Effector memory CD8-positive, alpha-beta T cell (primary cell): ENCODE measurements around the gene EHF.
"Not testable (repeated sequence)": the region's sequence is repeated elsewhere in the genome, so short reads cannot be mapped to it uniquely, and the experiment has no call there.

Experiments used
- ATAC-seq: fragments of 150-1000 bp; cut with Tn5 transposase; replicated peaks from 2 replicates; pipeline ENCODE4 v1.10.0; 2021; ENCODE audit warnings: mild to moderate bottlenecking, moderate library complexity
- DNase-seq, 3 experiments: peaks; one replicate each; pipeline ENCODE4 v3.0.0; 2021
- H3K27ac Mint-ChIP-seq, 2 donors: one replicate each; pipeline ENCODE4 v1.8.0; 2022; ENCODE audit warnings: mild to moderate bottlenecking in 2 of 2, mixed read lengths in 2 of 2, moderate library complexity in 2 of 2
- H3K27me3 Mint-ChIP-seq, 2 donors: one replicate each; pipeline ENCODE4 v1.8.0; 2022; ENCODE audit warnings: mixed read lengths in 2 of 2
- H3K36me3 Mint-ChIP-seq: one replicate; pipeline ENCODE4 v1.8.0; 2022; ENCODE audit warnings: mild to moderate bottlenecking, moderate library complexity, mixed read lengths; ENCODE audit not compliant: insufficient read depth
- H3K4me1 Mint-ChIP-seq, 2 donors: one replicate each; pipeline ENCODE4 v1.8.0; 2022; ENCODE audit warnings: low read depth in 2 of 2, mixed read lengths in 2 of 2
- H3K4me3 Mint-ChIP-seq, 2 donors: one replicate each; pipeline ENCODE4 v1.8.0; 2022; ENCODE audit warnings: mild to moderate bottlenecking in 2 of 2, mixed read lengths in 2 of 2, moderate library complexity in 2 of 2
- H3K9me3 Mint-ChIP-seq, 2 donors: one replicate each; pipeline ENCODE4 v1.8.0; 2022; ENCODE audit warnings: mixed read lengths in 2 of 2
- total RNA-seq, 9 experiments: gene quantifications; one replicate each; lab custom pipeline; 2026; lab: John Stamatoyannopoulos, UW

The EHF gene
- 0 to 0.03 (median 0) reads per million in 9 experiments for total RNA-seq

DNA sequence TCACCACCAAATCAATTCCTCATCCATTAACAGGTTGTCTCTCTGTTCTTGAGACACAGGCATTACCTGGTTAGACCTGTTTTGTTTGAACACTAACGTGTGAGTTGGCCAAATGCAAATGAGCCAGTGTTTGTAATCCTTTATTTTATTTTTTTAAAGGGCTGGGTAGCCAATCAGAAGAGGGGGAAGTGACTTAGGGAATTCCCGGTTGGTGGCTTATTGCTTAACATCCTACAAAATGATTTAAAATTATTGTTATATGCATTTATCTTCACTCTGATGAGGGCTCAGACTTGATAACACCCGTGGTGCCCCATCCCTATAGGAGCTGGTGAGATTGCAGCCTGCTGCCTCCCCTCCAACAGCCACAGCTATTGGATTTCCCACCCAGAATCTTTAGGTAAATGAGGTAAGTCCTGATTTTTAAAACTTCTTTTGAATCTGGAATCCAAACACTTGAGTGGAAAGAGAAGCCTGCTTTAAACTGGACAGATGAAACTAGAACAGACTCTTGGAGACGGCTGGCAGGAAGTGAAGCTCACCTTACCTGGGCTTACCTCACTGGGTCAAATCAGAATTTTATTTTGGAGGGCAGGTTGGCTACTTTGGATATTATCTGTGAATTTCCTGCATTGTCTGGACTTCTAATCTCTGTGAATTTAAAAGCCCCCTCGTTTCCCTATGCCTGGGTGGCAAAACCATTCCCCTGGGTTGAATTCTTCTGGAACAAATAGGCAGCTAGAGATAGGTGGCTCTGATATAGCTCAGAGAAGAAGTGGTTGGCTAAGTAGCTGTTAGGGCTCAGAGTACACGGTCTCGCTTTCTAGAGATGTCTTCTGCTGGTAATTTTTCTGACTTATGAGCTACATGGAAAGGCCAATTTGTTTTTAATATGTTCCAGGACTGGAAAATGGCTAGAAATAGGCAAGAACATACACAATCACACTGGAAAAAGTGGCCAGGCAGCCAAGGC lies at the start of gene EHF:
Gene EHF (plus strand): TSS at position 274 of the 973 bp plus-strand sequence. CDS start 21,538 bp downstream, outside the sequence.
- DNase-seq = no peak
- H3K27me3 Mint-ChIP-seq = peaks cover 59 to 62% of the 10 kb centered on the region in 2 donors
- H3K4me1 Mint-ChIP-seq = peaks cover 7 to 17% of the 10 kb centered on the region in 2 donors
- H3K36me3 Mint-ChIP-seq = peaks cover 4% of the 10 kb centered on the region
- H3K9me3 Mint-ChIP-seq = no peaks in the 10 kb centered on the region
- H3K27ac Mint-ChIP-seq = no peak within 1 kb of the TSS
- H3K4me3 Mint-ChIP-seq = no peak within 1 kb of the TSS
- no peak for ATAC-seq

DNA sequence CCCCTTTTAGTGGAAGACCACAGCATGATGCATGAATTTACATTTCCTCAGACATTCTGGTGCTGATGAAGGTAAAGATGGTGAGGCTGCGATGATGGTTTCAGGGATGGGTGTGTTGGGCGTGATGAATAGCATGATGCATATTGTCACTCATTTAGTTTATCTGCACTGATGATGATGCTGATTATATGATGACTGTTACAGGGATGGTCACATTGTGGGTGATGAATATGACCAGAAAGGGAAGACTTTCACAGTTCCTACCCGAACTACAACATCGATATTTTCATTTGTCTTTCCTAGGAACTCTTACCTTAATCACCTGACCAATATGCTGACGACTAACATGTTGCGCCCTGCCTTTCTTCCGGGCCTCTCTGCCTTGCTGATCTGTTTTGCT lies 47.4 kb upstream of the EHF start:
- DNase-seq (no peak), ATAC-seq (no peak)
- H3K4me1 Mint-ChIP-seq = no peaks in the 10 kb centered on the region
- no peaks in the 10 kb centered on the region for H3K9me3 Mint-ChIP-seq
- no peaks in the 10 kb centered on the region for H3K36me3 Mint-ChIP-seq
- H3K27ac Mint-ChIP-seq = no peak overlapping the region
- no peak overlapping the region for H3K4me3 Mint-ChIP-seq
- peaks cover 79 to 81% of the 10 kb centered on the region in 2 donors for H3K27me3 Mint-ChIP-seq

DNA sequence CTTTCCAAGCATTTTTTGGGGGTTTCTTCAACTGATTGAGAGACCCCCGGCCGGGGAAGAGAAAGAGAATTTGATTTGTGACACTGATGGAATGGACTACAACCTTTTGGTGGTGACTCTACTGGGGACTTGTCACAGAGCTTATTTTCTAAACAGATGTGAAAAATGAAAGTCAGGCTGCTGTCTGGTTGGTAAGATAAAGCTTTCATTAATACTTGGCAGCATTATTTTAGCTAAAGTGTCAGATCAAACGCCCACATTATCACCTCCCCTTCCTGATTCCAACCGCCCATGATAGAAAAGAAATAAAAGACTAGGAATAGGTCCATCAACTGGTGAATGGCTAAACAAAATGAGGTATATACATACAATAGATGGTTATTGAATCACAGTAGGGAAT lies 45.6 kb upstream of the EHF start:
- no peaks in the 10 kb centered on the region for H3K4me1 Mint-ChIP-seq
- H3K27ac Mint-ChIP-seq = no peak overlapping the region
- no peaks in the 10 kb centered on the region for H3K9me3 Mint-ChIP-seq
- DNase-seq (no peak), ATAC-seq (no peak)
- H3K36me3 Mint-ChIP-seq = no peaks in the 10 kb centered on the region
- H3K4me3 Mint-ChIP-seq = no peak overlapping the region
- H3K27me3 Mint-ChIP-seq = peaks cover 78 to 81% of the 10 kb centered on the region in 2 donors

DNA sequence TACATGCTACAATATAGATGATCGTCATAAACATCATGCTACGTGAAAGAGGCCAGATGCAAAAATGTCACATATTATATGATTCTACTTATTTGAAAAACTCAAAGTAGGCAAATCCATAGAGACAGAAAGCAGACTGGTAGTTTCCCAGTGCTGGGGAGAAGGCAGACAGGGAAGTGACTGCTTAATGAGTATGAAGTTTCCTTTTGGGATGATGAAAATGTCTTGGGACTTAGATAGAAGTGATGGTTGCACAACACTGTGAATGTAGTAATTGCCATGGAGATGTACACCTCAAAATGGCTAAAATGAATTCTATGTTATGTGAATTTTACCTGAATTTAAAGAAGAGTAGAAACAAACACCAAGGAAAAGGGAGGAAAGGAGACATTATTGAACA lies 45.2 kb upstream of the EHF start:
- peaks cover 77 to 81% of the 10 kb centered on the region in 2 donors for H3K27me3 Mint-ChIP-seq
- no peaks in the 10 kb centered on the region for H3K4me1 Mint-ChIP-seq
- H3K4me3 Mint-ChIP-seq = no peak overlapping the region
- no peak for ATAC-seq
- DNase-seq = no peak
- no peak overlapping the region for H3K27ac Mint-ChIP-seq
- H3K9me3 Mint-ChIP-seq = no peaks in the 10 kb centered on the region
- no peaks in the 10 kb centered on the region for H3K36me3 Mint-ChIP-seq

DNA sequence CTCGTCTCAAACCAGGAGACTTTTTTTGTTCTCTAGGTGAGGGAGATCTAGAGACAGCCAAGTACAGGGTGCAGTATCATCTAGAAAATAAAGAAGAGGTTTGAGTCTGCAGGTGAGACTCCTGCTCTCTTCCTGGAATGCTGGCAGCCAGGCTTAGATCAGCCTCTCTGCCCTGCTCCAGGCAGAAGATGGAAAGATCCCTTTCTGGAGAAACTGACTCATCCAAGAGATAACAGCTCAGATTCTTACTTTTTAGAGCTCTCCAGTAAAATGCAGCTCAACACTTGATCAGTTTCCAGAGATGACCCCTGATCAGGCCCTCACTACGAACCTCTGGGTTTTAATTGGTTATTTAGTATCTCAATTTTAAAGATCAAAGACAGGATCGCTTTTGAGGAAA lies 44.6 kb upstream of the EHF start:
- Mint-ChIP-seq H3K9me3 (no peaks in the 10 kb centered on the region), H3K27ac (no peak overlapping the region), H3K27me3 (peaks cover 76 to 80% of the 10 kb centered on the region in 2 donors), H3K4me3 (no peak overlapping the region), H3K36me3 (no peaks in the 10 kb centered on the region), H3K4me1 (no peaks in the 10 kb centered on the region)
- ATAC-seq = no peak
- no peak for DNase-seq

DNA sequence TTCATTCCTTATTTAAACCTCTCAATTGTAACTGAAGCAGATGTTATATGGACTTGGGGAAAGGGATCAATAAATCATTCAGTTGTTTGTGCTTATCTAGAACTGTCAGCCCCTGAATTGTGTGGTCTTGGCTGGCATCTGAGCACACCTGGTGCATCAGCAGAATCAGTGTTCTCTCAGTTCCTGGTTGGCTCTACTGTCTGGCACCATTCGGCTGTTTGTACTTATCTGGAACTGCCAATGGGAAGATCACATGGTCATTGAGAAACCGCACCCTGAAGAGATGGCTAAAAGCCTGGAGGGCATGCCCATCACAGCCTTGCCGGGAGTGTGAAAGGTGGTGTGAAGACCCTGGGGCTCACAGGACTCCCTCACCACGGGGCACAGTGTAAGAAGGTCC lies 37.1 kb upstream of the EHF start:
- Mint-ChIP-seq H3K27me3 (peaks cover 37 to 63% of the 10 kb centered on the region in 2 donors), H3K9me3 (no peaks in the 10 kb centered on the region), H3K36me3 (no peaks in the 10 kb centered on the region), H3K27ac (no peak overlapping the region), H3K4me3 (no peak overlapping the region), H3K4me1 (peaks cover 4 to 5% of the 10 kb centered on the region in 2 donors)
- DNase-seq (no peak), ATAC-seq (no peak)

DNA sequence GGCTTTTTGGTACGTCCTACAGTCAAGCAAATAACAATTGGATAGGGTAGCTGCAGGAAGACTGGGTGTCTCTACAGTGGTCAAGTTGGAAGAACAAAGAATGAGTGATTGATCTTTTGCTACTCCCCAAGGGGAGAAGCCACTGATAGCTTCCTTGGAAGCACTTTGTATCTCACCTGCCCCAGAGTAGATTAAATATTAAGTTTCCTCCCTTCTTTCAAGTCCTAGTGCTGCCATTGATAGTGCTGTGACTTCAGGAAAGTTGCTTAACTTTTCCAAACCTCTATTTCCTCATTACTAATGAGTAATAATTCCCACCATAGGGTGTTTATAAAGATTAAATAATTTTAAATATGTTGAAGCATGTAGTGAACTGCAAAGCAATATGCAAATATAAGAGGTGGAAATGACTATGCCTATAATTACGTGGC lies 35.6 kb upstream of the EHF start:
- no peak overlapping the region for H3K27ac Mint-ChIP-seq
- no peaks in the 10 kb centered on the region for H3K36me3 Mint-ChIP-seq
- no peak overlapping the region for H3K4me3 Mint-ChIP-seq
- H3K9me3 Mint-ChIP-seq = no peaks in the 10 kb centered on the region
- DNase-seq (no peak), ATAC-seq (no peak)
- H3K27me3 Mint-ChIP-seq = peaks cover 32 to 53% of the 10 kb centered on the region in 2 donors
- peaks cover 4 to 5% of the 10 kb centered on the region in 2 donors for H3K4me1 Mint-ChIP-seq

DNA sequence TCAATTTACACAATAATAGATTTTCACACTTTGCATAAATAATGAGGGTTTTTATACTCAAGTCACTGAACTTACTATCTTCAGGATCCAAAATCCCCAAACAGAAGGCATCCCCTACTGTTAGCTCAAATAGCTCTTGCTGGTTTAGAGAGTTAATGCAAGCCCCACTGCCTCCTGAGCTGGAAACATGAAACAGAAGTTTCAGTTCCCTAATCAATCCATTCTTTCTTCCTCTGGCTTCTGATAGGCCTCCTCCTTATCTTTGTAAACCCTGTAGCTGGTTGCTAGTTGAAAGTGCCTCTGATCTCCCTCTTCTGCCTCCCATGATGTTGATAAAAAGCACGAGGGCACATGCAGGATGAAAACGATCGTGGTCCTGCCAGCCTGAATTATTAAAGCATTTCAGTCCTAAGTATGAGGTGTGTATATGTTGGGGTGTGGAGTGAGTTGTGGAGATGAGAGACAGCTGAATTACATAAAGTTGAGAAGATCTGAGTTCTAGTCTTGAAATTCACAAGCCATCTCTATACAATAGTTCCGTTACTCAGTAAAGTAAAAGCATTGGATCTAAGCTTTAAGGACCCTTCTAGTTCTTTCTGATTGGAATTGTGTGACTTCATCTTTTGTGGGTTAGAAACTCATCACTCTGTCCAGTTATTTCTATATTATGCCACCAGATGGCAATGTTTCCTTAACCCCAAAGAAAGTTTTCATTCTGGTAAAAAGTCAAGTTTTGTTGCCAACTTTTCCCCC lies 35.0 kb upstream of the EHF start:
- DNase-seq (no peak), ATAC-seq (no peak)
- peaks cover 4 to 5% of the 10 kb centered on the region in 2 donors for H3K4me1 Mint-ChIP-seq
- no peak overlapping the region for H3K27ac Mint-ChIP-seq
- H3K36me3 Mint-ChIP-seq = no peaks in the 10 kb centered on the region
- no peak overlapping the region for H3K4me3 Mint-ChIP-seq
- H3K27me3 Mint-ChIP-seq = peaks cover 26 to 48% of the 10 kb centered on the region in 2 donors
- no peaks in the 10 kb centered on the region for H3K9me3 Mint-ChIP-seq

DNA sequence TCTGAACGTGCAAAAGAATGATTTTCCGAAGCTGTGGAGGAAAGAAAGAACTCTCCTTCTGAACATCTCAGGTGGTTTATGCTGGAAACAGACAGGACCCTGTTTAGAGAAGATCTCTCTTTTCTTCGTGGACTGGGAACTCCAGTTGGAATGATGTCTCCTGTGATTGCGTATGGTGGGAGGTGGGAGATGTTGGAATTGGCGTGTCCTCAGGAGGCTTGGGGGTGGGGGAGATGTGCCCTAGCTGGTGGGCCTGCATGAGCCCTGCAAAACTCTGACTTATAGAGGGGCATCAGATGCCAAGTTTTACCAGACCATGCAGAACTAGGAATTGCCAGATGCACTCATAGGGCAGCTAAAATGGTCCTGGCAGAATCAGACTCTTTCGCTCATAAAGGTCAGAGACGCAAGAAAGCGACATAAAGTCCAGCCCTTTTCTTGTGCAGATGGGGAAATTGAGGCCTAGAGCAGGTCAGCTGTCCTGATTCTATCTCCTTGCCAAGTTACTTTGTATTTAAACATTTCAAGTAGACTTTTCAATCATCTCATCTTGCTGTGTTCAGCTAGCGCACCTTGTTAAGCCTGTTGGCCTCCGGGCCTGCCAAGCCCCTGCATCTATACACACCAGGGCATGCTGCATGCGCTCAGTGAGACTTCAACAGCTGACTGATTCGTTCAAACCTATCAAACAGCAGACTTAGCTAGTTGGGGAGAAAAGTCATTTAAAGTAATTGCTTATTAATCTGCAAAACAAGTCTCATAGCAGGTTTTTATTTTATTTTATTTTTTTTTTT lies 34.2 kb upstream of the EHF start:
- Mint-ChIP-seq H3K4me3 (no peak overlapping the region), H3K27ac (no peak overlapping the region), H3K36me3 (no peaks in the 10 kb centered on the region), H3K27me3 (peaks cover 27 to 44% of the 10 kb centered on the region in 2 donors), H3K9me3 (no peaks in the 10 kb centered on the region), H3K4me1 (peaks cover 4 to 5% of the 10 kb centered on the region in 2 donors)
- DNase-seq (no peak), ATAC-seq (no peak)

DNA sequence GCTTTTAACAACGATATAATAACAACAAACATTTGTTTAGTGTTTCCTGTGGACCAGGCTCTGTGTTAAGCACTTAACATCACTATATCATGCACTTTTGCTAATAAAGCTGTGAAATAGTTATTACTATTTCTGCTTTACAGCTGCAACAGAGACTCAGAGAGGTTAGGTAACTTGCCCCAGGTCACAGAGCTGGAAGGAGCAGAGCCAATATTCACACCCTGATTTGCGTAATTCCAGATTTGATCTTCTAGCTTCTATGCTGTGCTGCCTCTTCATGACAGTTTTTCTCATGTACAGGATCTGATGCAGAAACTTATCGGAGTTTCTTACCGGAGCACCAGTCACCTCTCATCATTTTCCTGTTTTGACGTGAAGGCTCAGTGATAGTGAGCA lies 33.6 kb upstream of the EHF start:
- peaks cover 30 to 48% of the 10 kb centered on the region in 2 donors for H3K27me3 Mint-ChIP-seq
- H3K27ac Mint-ChIP-seq = no peak overlapping the region
- H3K4me1 Mint-ChIP-seq = peaks cover 4 to 5% of the 10 kb centered on the region in 2 donors
- no peak overlapping the region for H3K4me3 Mint-ChIP-seq
- no peaks in the 10 kb centered on the region for H3K36me3 Mint-ChIP-seq
- no peak for DNase-seq
- no peak for ATAC-seq
- no peaks in the 10 kb centered on the region for H3K9me3 Mint-ChIP-seq

DNA sequence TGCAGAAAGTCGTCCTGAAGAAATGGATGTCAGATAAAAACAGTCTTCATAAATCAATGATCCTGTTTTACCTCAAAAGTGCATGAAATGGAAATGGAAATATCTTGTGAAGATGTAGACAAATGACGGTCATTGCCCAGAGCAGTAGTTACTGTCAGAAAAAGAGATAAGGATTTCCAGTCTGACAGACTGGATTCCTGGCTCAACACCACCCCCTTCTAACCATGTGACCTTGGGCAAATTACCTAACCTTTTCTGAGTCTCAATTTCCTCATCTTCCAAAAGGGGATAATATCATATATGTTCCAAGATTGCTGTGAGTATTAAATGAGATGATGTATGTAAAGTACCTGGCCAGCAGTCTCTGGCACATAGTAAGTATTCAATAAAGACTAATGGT lies 32.9 kb upstream of the EHF start:
- no peak overlapping the region for H3K27ac Mint-ChIP-seq
- H3K4me3 Mint-ChIP-seq = no peak overlapping the region
- H3K27me3 Mint-ChIP-seq = peaks cover 38 to 53% of the 10 kb centered on the region in 2 donors
- ATAC-seq (no peak), DNase-seq (no peak)
- H3K4me1 Mint-ChIP-seq = peaks cover 4 to 5% of the 10 kb centered on the region in 2 donors
- no peaks in the 10 kb centered on the region for H3K9me3 Mint-ChIP-seq
- H3K36me3 Mint-ChIP-seq = no peaks in the 10 kb centered on the region

DNA sequence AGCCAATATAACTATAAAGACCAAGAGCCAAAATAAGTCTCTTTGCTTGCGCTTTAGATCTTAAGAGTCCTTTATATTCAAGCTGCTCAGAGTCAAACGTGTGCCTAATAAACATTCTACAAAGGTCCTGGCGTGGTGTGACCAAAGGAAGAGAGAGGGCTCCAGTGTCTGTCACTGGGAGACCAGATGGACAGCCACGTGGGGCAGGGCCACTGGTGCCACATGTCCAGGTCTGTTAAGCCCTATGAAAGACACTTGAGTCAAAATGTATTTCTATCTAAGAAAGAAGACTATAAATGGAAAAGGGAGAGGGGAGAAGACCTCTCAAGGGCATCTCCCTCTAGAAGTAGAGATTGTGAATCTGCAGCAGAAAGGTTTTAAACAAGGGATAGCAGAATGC lies 32.2 kb upstream of the EHF start:
- no peak for DNase-seq
- no peak overlapping the region for H3K4me3 Mint-ChIP-seq
- peaks cover 4 to 5% of the 10 kb centered on the region in 2 donors for H3K4me1 Mint-ChIP-seq
- peaks cover 0 to 3% of the 10 kb centered on the region in 2 donors for H3K9me3 Mint-ChIP-seq
- ATAC-seq = no peak
- H3K27me3 Mint-ChIP-seq = peaks cover 40 to 52% of the 10 kb centered on the region in 2 donors
- no peaks in the 10 kb centered on the region for H3K36me3 Mint-ChIP-seq
- H3K27ac Mint-ChIP-seq = no peak overlapping the region

DNA sequence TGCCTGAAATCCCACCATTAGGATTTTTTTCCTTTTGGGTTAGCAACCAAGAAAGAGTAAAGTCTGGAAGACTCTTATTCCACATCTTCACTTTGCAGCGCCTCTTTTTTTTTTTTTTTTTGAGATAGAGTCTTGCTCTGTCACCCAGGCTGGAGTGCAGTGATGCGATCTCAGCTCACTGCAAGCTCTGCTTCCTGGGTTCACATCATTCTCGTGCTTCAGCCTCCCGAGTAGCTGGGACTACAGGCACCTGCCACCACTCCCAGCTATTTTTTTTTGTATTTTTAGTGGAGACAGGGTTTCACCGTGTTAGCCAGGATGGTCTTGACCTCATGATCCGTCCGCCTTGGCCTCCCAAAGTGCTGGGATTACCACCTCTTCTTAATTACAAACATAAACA lies 31.7 kb upstream of the EHF start:
- H3K9me3 Mint-ChIP-seq, H3K36me3 Mint-ChIP-seq, DNase-seq, ATAC-seq, H3K4me1 Mint-ChIP-seq, H3K27ac Mint-ChIP-seq, H3K4me3 Mint-ChIP-seq: not testable (repeated sequence)
- H3K27me3 Mint-ChIP-seq = peaks cover 40 to 52% of the 10 kb centered on the region in 2 donors
